Adrenal gland (tissue), 12 donors: Measurements from ENCODE around the gene SRPK3. TPM values are rescaled to one million over a fixed set of nuclear protein-coding genes. Genes with fewer than 3 reads are reported as not detected.

ENCODE experiments used
- DNase-seq, 7 donors: peaks; one replicate each; pipeline ENCODE4 v3.0.0-alpha.2; 2019 to 2020
- H3K27ac ChIP-seq, 5 donors: fragments of 200-600 bp; sonication (generic) in 4 of 5; 1 replicate in 3 of 5; 2 replicates in 2 of 5; pipeline versions ENCODE4 v1.5.1 to v1.8.0; 2016 to 2020; ENCODE audit warnings: mild to moderate bottlenecking in 1 of 5
- H3K27me3 ChIP-seq: fragments of 200-600 bp; 2 replicates; pipeline ENCODE4 v1.8.0; 2021
- H3K36me3 ChIP-seq, 2 donors: fragments of 200-600 bp; replicated peaks in 1 of 2; 1 replicate in 1 of 2; 2 replicates in 1 of 2; pipeline versions ENCODE4 v1.5.1 to v1.8.0; 2018 to 2022
- H3K4me1 ChIP-seq, 2 donors: fragments of 200-600 bp; replicated peaks in 1 of 2; 1 replicate in 1 of 2; 2 replicates in 1 of 2; pipeline versions ENCODE4 v1.5.1 to v1.8.0; 2018 to 2021
- H3K4me3 ChIP-seq, 4 donors: fragments of 200-600 bp; sonication (generic) in 3 of 4; one replicate each; pipeline ENCODE4 v1.5.1; 2016 to 2018
- H3K9me3 ChIP-seq, 3 donors: fragments of 200-600 bp; sonication (generic) in 1 of 3; replicated peaks in 1 of 3; 1 replicate in 2 of 3; 2 replicates in 1 of 3; pipeline versions ENCODE4 v1.5.1 to v1.8.0; 2016 to 2021
- POLR2A ChIP-seq, 2 donors: fragments of 450-650 bp; IDR thresholded peaks; one replicate each; pipeline ENCODE4 v1.6.1; 2017; ENCODE audit warnings: antibody characterized with exemption in 2 of 2, mild to moderate bottlenecking in 2 of 2, moderate library complexity in 1 of 2
- WGBS, 4 donors: extraction: QIAGEN DNeasy Blood & Tissue Kit in 2 of 4; methylation state at CpG; one replicate each; pipeline versions ENCODE4 v1.1.5 to v1.1.7; 2013 to 2017; 5-methylcytosine and 5-hydroxymethylcytosine counted together
- intact Hi-C, 2 donors: fragments of 100-400 bp; cut with DNase I; formaldehyde crosslinking; loops; one replicate each; pipeline versions ENCODE4 v1.14.1 to v1.15.0; 2022 to 2023
- polyA plus RNA-seq, 3 donors: library from polyadenylated mRNA; stranded (reverse); fragments of 200-250 nt in 2 of 3; fragments of 350-450 nt in 1 of 3; fragmentation: Illumina TruSeq in 1 of 3; extraction: RNeasy Lipid Tissue Mini Kit (QIAGEN cat#74804) in 1 of 3; gene quantifications; one replicate each; pipeline ENCODE4 v1.2.3, GENCODE V29; 2013 to 2014
- total RNA-seq, 9 donors: library from RNA; depleted of rRNA in 4 of 9; stranded (reverse); fragments of >200 nt in 4 of 9; fragments of 120-200 nt in 1 of 9; fragmentation: NEBNext Ultra II Directional in 1 of 9; extraction: Animal tissue kit (Norgen Biotek cat#: 25700) in 1 of 9; gene quantifications; one replicate each; pipeline versions ENCODE4 v1.1.0 to v1.2.4, GENCODE V29; 2013 to 2023
- TF ChIP-seq, protein P1 (sequence below), 6 experiments: fragments of 450-650 bp in 4 of 6; fragments of 200-600 bp in 2 of 6; sonication (generic) in 1 of 6; IDR thresholded peaks; 1 replicate in 5 of 6; 2 replicates in 1 of 6; pipeline versions ENCODE4 v1.5.1 to v1.8.0; 2016 to 2021; ENCODE audit warnings: antibody characterized with exemption in 6 of 6, mild to moderate bottlenecking in 2 of 6, moderate library complexity in 1 of 6
- donor health status: healthy with polysubstance abuse.
- donor health status: Bipolar disorder and iron deficiency.
- donor health status: DM: yes; HTN: yes; CAD: no.
- donor health status: DM: no; HTN: no; CAD: no.
- donor health status: DM: no; HTN: no; CAD: no.
- donor health status: DM: yes; HTN: yes; CAD: no.

Gene SRPK3
- total and polyA plus RNA-seq, 12 donors, result 0.14 to 20.5 (median 1.3) TPM; not detected in 1

- peak; percentile 38 to 58 for TF ChIP-seq POLR2A (IDR thresholded peaks at IDR 0.05)
- TF ChIP-seq, protein P1, sequence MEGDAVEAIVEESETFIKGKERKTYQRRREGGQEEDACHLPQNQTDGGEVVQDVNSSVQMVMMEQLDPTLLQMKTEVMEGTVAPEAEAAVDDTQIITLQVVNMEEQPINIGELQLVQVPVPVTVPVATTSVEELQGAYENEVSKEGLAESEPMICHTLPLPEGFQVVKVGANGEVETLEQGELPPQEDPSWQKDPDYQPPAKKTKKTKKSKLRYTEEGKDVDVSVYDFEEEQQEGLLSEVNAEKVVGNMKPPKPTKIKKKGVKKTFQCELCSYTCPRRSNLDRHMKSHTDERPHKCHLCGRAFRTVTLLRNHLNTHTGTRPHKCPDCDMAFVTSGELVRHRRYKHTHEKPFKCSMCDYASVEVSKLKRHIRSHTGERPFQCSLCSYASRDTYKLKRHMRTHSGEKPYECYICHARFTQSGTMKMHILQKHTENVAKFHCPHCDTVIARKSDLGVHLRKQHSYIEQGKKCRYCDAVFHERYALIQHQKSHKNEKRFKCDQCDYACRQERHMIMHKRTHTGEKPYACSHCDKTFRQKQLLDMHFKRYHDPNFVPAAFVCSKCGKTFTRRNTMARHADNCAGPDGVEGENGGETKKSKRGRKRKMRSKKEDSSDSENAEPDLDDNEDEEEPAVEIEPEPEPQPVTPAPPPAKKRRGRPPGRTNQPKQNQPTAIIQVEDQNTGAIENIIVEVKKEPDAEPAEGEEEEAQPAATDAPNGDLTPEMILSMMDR (IDR thresholded peaks at IDR 0.05), result peak in 2 of 6 experiments; percentile 10 to 15
- Histone ChIP-seq H3K4me3 (peak within 1 kb of the TSS; percentile 11 to 65 (median 39)), H3K27me3 (no peaks in the 10 kb centered on the region), H3K36me3 (peaks cover 0 to 12% of the 10 kb centered on the region in 2 donors), H3K27ac (peak within 1 kb of the TSS; percentile 69 to 97 (median 94)), H3K9me3 (no peaks in the 10 kb centered on the region), H3K4me1 (peaks cover 5 to 18% of the 10 kb centered on the region in 2 donors)
- intact Hi-C loops, result no loop called here
- 0 to 33% (median 23%) methylated on average over 17 to 92 of the region's 92 CpGs; no CpG with 5 or more reads in 1 of the 4 donors for WGBS, 4 donors
- DNase-seq, result peak; percentile 91 to 96 (median 93)
Measured at GRCh38 chrX:153794018-153794896, 13.4 kb downstream of the SRPK3 start, which contains the start of the genes IDH3G and SSR4. Gene IDH3G, minus strand, starts transcription at chrX:153794375. Its CDS starts 49 bp downstream, at chrX:153794326. Gene SSR4, plus strand, starts transcription at chrX:153794668. Its CDS starts 20 bp downstream, at chrX:153794688.

DNA sequence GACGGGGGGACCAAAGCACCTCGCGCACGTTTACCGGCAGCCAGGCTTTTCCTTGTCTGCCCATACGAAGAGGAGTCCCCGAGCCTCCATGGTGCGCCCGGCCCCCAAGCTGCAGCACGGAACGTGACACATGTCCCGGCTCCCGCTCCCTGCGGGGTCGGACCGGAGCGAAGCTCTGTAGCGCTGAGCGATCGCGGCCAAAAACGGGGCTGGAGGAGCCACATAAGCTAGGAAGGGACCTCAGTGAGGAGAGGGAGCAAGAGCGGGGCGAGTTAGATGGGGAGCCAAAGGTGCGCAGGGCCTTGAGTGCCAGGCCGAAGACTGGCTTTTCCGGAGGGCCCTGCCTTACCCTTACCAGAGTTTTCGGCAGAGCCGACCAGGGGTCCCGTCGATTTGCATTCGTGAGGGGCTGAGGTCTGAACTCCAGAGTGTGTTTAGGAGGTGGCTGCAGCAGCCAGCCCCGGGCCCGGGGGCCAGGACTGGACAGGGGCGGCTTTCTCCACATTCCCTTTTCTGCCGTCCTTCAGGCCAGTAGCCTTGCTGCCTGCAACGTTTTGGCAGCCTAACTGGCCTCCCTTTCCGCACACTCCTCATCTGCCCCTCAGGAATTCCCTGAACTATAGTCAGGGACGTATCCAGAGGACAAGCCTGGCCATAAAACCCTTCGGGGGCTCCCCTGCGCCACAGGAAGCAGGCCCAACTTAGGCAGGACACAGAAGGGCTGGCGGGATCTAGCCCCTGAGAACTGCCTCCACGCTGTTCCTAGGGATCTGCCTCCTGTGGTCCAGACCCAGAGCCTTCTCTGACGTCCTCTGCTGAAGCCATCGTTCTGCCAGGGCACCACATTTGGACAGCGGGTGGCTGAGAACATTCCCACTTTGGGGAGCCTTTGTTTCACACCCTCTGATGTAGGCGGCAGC lies 14.3 kb downstream of the SRPK3 start:
- peaks cover 5 to 18% of the 10 kb centered on the region in 2 donors for H3K4me1 ChIP-seq
- H3K9me3 ChIP-seq, result no peaks in the 10 kb centered on the region
- intact Hi-C loops, result no loop called here
- H3K4me3 ChIP-seq, result peak overlapping the region in 2 of 4 donors; percentile 46 to 65
- DNase-seq, result peak in 2 of 7 donors; percentile 28 to 43
- H3K27me3 ChIP-seq, result no peaks in the 10 kb centered on the region
- peaks cover 0 to 12% of the 10 kb centered on the region in 2 donors for H3K36me3 ChIP-seq
- TF ChIP-seq, protein P1 (IDR thresholded peaks at IDR 0.05), result no peak
- TF ChIP-seq POLR2A (IDR thresholded peaks at IDR 0.05), result no peak
- 7 to 43% (median 23%) methylated on average over 4 to 46 of the region's 47 CpGs for WGBS, 4 donors
- H3K27ac ChIP-seq, result peak overlapping the region; percentile 30 to 97 (median 94)

GRCh38 chrX:153797415-153798015 lies 16.7 kb downstream of the SRPK3 start:
- TF ChIP-seq, protein P1 (IDR thresholded peaks at IDR 0.05), result no peak
- TF ChIP-seq POLR2A (IDR thresholded peaks at IDR 0.05), result no peak
- Histone ChIP-seq H3K9me3 (no peaks in the 10 kb centered on the region), H3K27me3 (no peaks in the 10 kb centered on the region), H3K27ac (no peak overlapping the region), H3K36me3 (peaks cover 0 to 12% of the 10 kb centered on the region in 2 donors), H3K4me1 (peaks cover 5 to 16% of the 10 kb centered on the region in 2 donors), H3K4me3 (no peak overlapping the region)
- DNase-seq, result no peak
- WGBS, 4 donors, result 85 to 90% (median 88%) methylated on average over 8 to 15 of the region's 15 CpGs
- intact Hi-C loops, result no loop called here
